ENCODE results near the gene SOAT2. TPM values are rescaled to one million over a fixed set of nuclear protein-coding genes. Genes with fewer than 3 reads are reported as not detected.

SOAT2 gene
- total RNA-seq, 1 experiment from 2014 or later, result not detected

- CTCF ChIA-PET, result interaction anchor here (0.7 to 4.5 kb wide), 2 partner anchors 35 to 763 kb away, joined by 8 to 43 read pairs; no protein-coding TSS in a partner anchor
- in situ Hi-C loops (cut with HindIII; ENCODE audit: low pct_unique_long_range_greater_than_20kb, low sequenced_read_pairs) (no loop called here), intact Hi-C loops (cut with micrococcal nuclease; ENCODE audit: unreplicated experiment) (no loop called here)
- H3K4me1 ChIP-seq (ENCODE audit: control insufficient read depth, insufficient read depth, low read length), result peaks cover 17% of the 10 kb centered on the region
- no peak overlapping the region for H3K4me3 ChIP-seq (ENCODE audit: low read depth in 2 of 2, low read length in 2 of 2)
- H3K36me3 ChIP-seq (ENCODE audit: control insufficient read depth, insufficient read depth, low read length), result no peaks in the 10 kb centered on the region
- H3K27ac ChIP-seq (ENCODE audit: low read length), result no peak overlapping the region
- no peaks in the 10 kb centered on the region for H3K27me3 ChIP-seq (ENCODE audit: control insufficient read depth, insufficient read depth, low read length)
- H3K9me3 ChIP-seq (ENCODE audit: control insufficient read depth, insufficient read depth, low read depth, low read length), result no peaks in the 10 kb centered on the region
- BruUV-seq (replicated peaks), result no TSS peak
- DNase-seq (ENCODE audit: low read depth, low spot score), result no peak
- POLR2A ChIA-PET, result interaction anchor here (0.6 kb wide), 1 partner anchor 20 kb away, joined by 9 read pairs; no protein-coding TSS in a partner anchor
- no peak for TF ChIP-seq SIN3A (IDR thresholded peaks at IDR 0.05; ENCODE audit: borderline replicate concordance, insufficient read depth, low read depth, low read length)
- TF ChIP-seq TCF7L2 (IDR thresholded peaks at IDR 0.05; ENCODE audit: low read depth, low read length), result no peak
- no peak for TF ChIP-seq REST (IDR thresholded peaks at IDR 0.05; ENCODE audit: insufficient read depth in 1 of 2, low read depth in 2 of 2, low read length in 1 of 2)
- no peak for TF ChIP-seq CTCF (IDR thresholded peaks at IDR 0.05)
- no peak for TF ChIP-seq POLR2AphosphoS5 (IDR thresholded peaks at IDR 0.05; ENCODE audit: low read depth, low read length)
- no peak for ATAC-seq
These were observed 2.0 kb upstream of the SOAT2 start for GRCh38 chr12:53101266-53101665.

GRCh38 chr12:53101931-53102781, 1.1 kb upstream of the SOAT2 start:
- intact Hi-C loops (cut with micrococcal nuclease; ENCODE audit: unreplicated experiment) (no loop called here), in situ Hi-C loops (cut with HindIII; ENCODE audit: low pct_unique_long_range_greater_than_20kb, low sequenced_read_pairs) (no loop called here)
- no peak for DNase-seq (ENCODE audit: low read depth, low spot score)
- H3K36me3 ChIP-seq (ENCODE audit: control insufficient read depth, insufficient read depth, low read length), result no peaks in the 10 kb centered on the region
- no peak overlapping the region for H3K27ac ChIP-seq (ENCODE audit: low read length)
- H3K9me3 ChIP-seq (ENCODE audit: control insufficient read depth, insufficient read depth, low read depth, low read length), result no peaks in the 10 kb centered on the region
- no peaks in the 10 kb centered on the region for H3K27me3 ChIP-seq (ENCODE audit: control insufficient read depth, insufficient read depth, low read length)
- ChIA-PET CTCF (interaction anchor here (0.7 to 4.5 kb wide), 3 partner anchors 36 to 762 kb away, joined by 3 to 43 read pairs (median 8); no protein-coding TSS in a partner anchor), POLR2A (interaction anchor here (0.6 kb wide), 1 partner anchor 222 kb away, joined by 4 read pairs; no protein-coding TSS in a partner anchor)
- H3K4me3 ChIP-seq (ENCODE audit: low read depth in 2 of 2, low read length in 2 of 2), result no peak overlapping the region
- TF ChIP-seq REST (IDR thresholded peaks at IDR 0.05; ENCODE audit: insufficient read depth in 1 of 2, low read depth in 2 of 2, low read length in 1 of 2) (no peak), CTCF (IDR thresholded peaks at IDR 0.05) (no peak), POLR2AphosphoS5 (IDR thresholded peaks at IDR 0.05; ENCODE audit: low read depth, low read length) (no peak), SIN3A (IDR thresholded peaks at IDR 0.05; ENCODE audit: borderline replicate concordance, insufficient read depth, low read depth, low read length) (no peak), TCF7L2 (IDR thresholded peaks at IDR 0.05; ENCODE audit: low read depth, low read length) (no peak)
- H3K4me1 ChIP-seq (ENCODE audit: control insufficient read depth, insufficient read depth, low read length), result peaks cover 15% of the 10 kb centered on the region
- BruUV-seq (replicated peaks), result no TSS peak
- ATAC-seq, result no peak

Data from Panc1 (cell line).